HepG2 (cell line): ENCODE results near the gene ZFP36. TPM values are rescaled to one million over a fixed set of nuclear protein-coding genes. Genes with fewer than 3 reads are reported as not detected.

Source experiments
- ATAC-seq: fragments of 200-7000 bp; cut with Tn5 transposase; 3 replicates; pipeline ENCODE4 v1.9.1; 2020; ENCODE audit warnings: mild to moderate bottlenecking, moderate library complexity
- BruUV-seq: library from RNA; stranded (reverse); fragments of 400-500 nt; replicated peaks from 2 replicates; lab custom pipeline; 2021; lab: Mats Ljungman, UMichigan
- CTCF ChIA-PET: fragments of 300-600 bp; formaldehyde crosslinking; extraction: SDS; loops from one replicate; lab custom pipeline; 2021; ENCODE audit warnings: low total read pairs, inconsistent platforms, low intra/inter-chr PET ratio; lab: Yijun Ruan, JAX
- POLR2A ChIA-PET: fragments of 350-600 bp; sonication (Branson Sonifier 250); formaldehyde crosslinking; loops from one replicate; lab custom pipeline; 2020; ENCODE audit warnings: antibody characterized with exemption, inconsistent platforms; lab: Yijun Ruan, JAX
- DNase-seq: peaks from one replicate; pipeline ENCODE4 v3.0.0-alpha.2; 2015; ENCODE audit warnings: low spot score
- FAIRE-seq: peaks from 3 replicates; lab custom pipeline; 2011; peaks lifted over from hg19 to GRCh38; lab: Jason Lieb, UNC
- H2AFZ ChIP-seq: one replicate; pipeline ENCODE4 v1.6.1; 2011; ENCODE audit warnings: low read length, inconsistent platforms
- H3K27ac ChIP-seq: fragments of 300-600 bp; 3 replicates; pipeline ENCODE4 v1.8.0; 2011; ENCODE audit warnings: mixed run types, mild to moderate bottlenecking, mixed read lengths, low read length, inconsistent platforms; ENCODE audit not compliant: insufficient read depth; ENCODE audit errors: extremely low read length
- H3K27me3 ChIP-seq, 2 experiments: fragments of 200-600 bp in 1 of 2; 2 replicates in 1 of 2; 3 replicates in 1 of 2; pipeline versions ENCODE4 v1.6.0 to v1.8.0; 2011; ENCODE audit warnings: low read length in 2 of 2, mild to moderate bottlenecking in 2 of 2, moderate library complexity in 2 of 2, inconsistent platforms in 1 of 2; ENCODE audit not compliant: insufficient read depth in 2 of 2, control insufficient read depth in 1 of 2
- H3K36me3 ChIP-seq, 2 experiments: fragments of 200-600 bp in 1 of 2; replicated peaks in 1 of 2; 2 replicates in 1 of 2; 3 replicates in 1 of 2; pipeline versions ENCODE4 v1.5.1 to v1.8.0; 2011; ENCODE audit warnings: low read length in 2 of 2, inconsistent platforms in 1 of 2; ENCODE audit not compliant: insufficient read depth in 2 of 2, control insufficient read depth in 1 of 2
- H3K4me1 ChIP-seq: 2 replicates; pipeline ENCODE4 v1.5.1; 2012; ENCODE audit warnings: low read length, inconsistent platforms; ENCODE audit not compliant: insufficient read depth
- H3K4me2 ChIP-seq: 2 replicates; pipeline ENCODE4 v1.6.0; 2011; ENCODE audit warnings: low read depth, low read length, inconsistent platforms
- H3K4me3 ChIP-seq, 3 experiments: fragments of 200-600 bp in 1 of 3; sonication (generic), shearing (Covaris generic) in 1 of 3; replicated peaks in 1 of 3; 2 replicates each; pipeline ENCODE4 v1.5.1; 2011 to 2016; ENCODE audit warnings: low read length in 3 of 3, inconsistent platforms in 2 of 3, low read depth in 2 of 3, mild to moderate bottlenecking in 2 of 3, control low read depth in 1 of 3, mixed read lengths in 1 of 3; ENCODE audit not compliant: insufficient read depth in 1 of 3
- H3K79me2 ChIP-seq: one replicate; pipeline ENCODE4 v1.6.1; 2011; ENCODE audit warnings: low read length, inconsistent platforms; ENCODE audit not compliant: insufficient read depth
- H3K9ac ChIP-seq: 2 replicates; pipeline ENCODE4 v1.6.0; 2011; ENCODE audit warnings: mild to moderate bottlenecking, low read depth, low read length, inconsistent platforms; ENCODE audit not compliant: insufficient read depth
- H3K9me3 ChIP-seq: 2 replicates; pipeline ENCODE4 v1.5.1; 2012; ENCODE audit warnings: mild to moderate bottlenecking, low read length
- H4K20me1 ChIP-seq: 2 replicates; pipeline ENCODE4 v1.6.0; 2011; ENCODE audit warnings: inconsistent platforms, mild to moderate bottlenecking, low read length, moderate library complexity; ENCODE audit not compliant: insufficient read depth
- ZBTB40 ChIP-seq, 2 experiments: fragments of 450-650 bp in 1 of 2; sonication (generic) in 1 of 2; formaldehyde crosslinking in 1 of 2; IDR thresholded peaks; 2 replicates each; pipeline versions ENCODE4 v1.6.1 to v1.8.0; 2016 to 2022; ENCODE audit warnings: antibody characterized with exemption in 1 of 2, mild to moderate bottlenecking in 1 of 2, missing genetic modification reagents in 1 of 2
- ZC3H4 ChIP-seq: sonication (generic); formaldehyde crosslinking; IDR thresholded peaks from 2 replicates; pipeline ENCODE4 v1.4.0; 2020; ENCODE audit warnings: missing genetic modification reagents, borderline replicate concordance
- ZMYM3 ChIP-seq: sonication (generic); formaldehyde crosslinking; IDR thresholded peaks from 2 replicates; pipeline ENCODE4 v1.5.1; 2020; ENCODE audit warnings: mild to moderate bottlenecking, missing genetic modification reagents
- ZNF263 ChIP-seq: sonication (generic); formaldehyde crosslinking; IDR thresholded peaks from 2 replicates; pipeline ENCODE4 v1.4.0; 2020; ENCODE audit warnings: missing genetic modification reagents
- ZNF552 ChIP-seq: sonication (generic); formaldehyde crosslinking; IDR thresholded peaks from 2 replicates; pipeline ENCODE4 v1.9.0; 2022; ENCODE audit warnings: missing genetic modification reagents, mild to moderate bottlenecking, borderline replicate concordance
- ZNF558 ChIP-seq: sonication (generic); formaldehyde crosslinking; IDR thresholded peaks from 2 replicates; pipeline ENCODE4 v1.9.0; 2022; ENCODE audit warnings: mild to moderate bottlenecking, missing genetic modification reagents, borderline replicate concordance
- ZNF652 ChIP-seq: IDR thresholded peaks from 2 replicates; pipeline ENCODE4 v1.6.1; 2016; ENCODE audit warnings: low read depth, borderline replicate concordance
- ZNF770 ChIP-seq: sonication (generic); formaldehyde crosslinking; IDR thresholded peaks from 2 replicates; pipeline ENCODE4 v1.5.0; 2020; ENCODE audit warnings: mild to moderate bottlenecking, missing genetic modification reagents
- ZNF777 ChIP-seq: sonication (generic); formaldehyde crosslinking; IDR thresholded peaks from 2 replicates; pipeline ENCODE4 v1.4.0; 2020; ENCODE audit warnings: missing genetic modification reagents
- WGBS: methylation state at CpG from one replicate; pipeline ENCODE4 v1.1.6; 2017; ENCODE audit warnings: low lambda C conversion rate; 5-methylcytosine and 5-hydroxymethylcytosine counted together
- in situ Hi-C: cut with HindIII; loops from 2 replicates; pipeline ENCODE4 v1.10.0; 2017; ENCODE audit warnings: low pct_unique_long_range_greater_than_20kb; ENCODE audit not compliant: extremely low pct_ligation_motif_present
- intact Hi-C: fragments of 100-400 bp; cut with micrococcal nuclease; formaldehyde crosslinking; loops from one replicate; pipeline ENCODE4 v1.10.0; 2022; ENCODE audit not compliant: unreplicated experiment
- polyA plus RNA-seq, 8 experiments: library from polyadenylated mRNA; depleted of rRNA in 3 of 8; stranded (reverse) in 7 of 8; unstranded in 1 of 8; fragments of >200 nt; fragmentation: Illumina TruSeq in 4 of 8; extraction: Trizol in 4 of 8; gene quantifications; 2 replicates each; pipeline versions ENCODE4 v1.2.1 to v1.2.3, GENCODE V29; 2011 to 2016; ENCODE audit warnings: low read depth in 4 of 8, missing spikeins in 1 of 8, mixed read lengths in 1 of 8; ENCODE audit not compliant: insufficient read depth in 1 of 8
- total RNA-seq, 5 experiments: library from RNA; depleted of rRNA; stranded (reverse); fragments of >200 nt; fragmentation: Illumina TruSeq; extraction: Trizol; gene quantifications; 2 replicates each; pipeline ENCODE4 v1.2.3, GENCODE V29; 2016; ENCODE audit warnings: low read depth in 1 of 5
- TF ChIP-seq, protein P1 (sequence below): sonication (generic); formaldehyde crosslinking; conservative IDR thresholded peaks from 2 replicates; pipeline ENCODE4 v1.4.0; 2020; ENCODE audit warnings: missing genetic modification reagents

The ZFP36 gene
- total and polyA plus RNA-seq, 2 of the 13 experiments (the other 11 are each of a cell fraction or from before 2014, with no cell fraction given) = 1.4 to 1.7 TPM

- no peaks in the 10 kb centered on the region for H3K9me3 ChIP-seq
- peaks cover 3 to 12% of the 10 kb centered on the region in 2 experiments; a peak in 3 of 5 replicates for H3K36me3 ChIP-seq
- H2AFZ ChIP-seq = no peak overlapping the region
- DNase-seq (no peak), FAIRE-seq (no peak), ATAC-seq (no peak)
- 0 out of 2 replicates have a peak, but pooled peaks cover 3% of the 10 kb centered on the region for H4K20me1 ChIP-seq
- in situ Hi-C loops (no loop called here), intact Hi-C loops (no loop called here)
- peak overlapping the region; percentile 85 for H3K4me2 ChIP-seq
- WGBS = under 1% methylated on average over 17 of the region's 17 CpGs
- CTCF ChIA-PET = no interaction called here
- H3K27ac ChIP-seq = peak overlapping the region; percentile 91
- POLR2A ChIA-PET = interaction anchor here (0.6 to 2.8 kb wide), 11 partner anchors 9 to 88 kb away, joined by 3 to 78 read pairs (median 5); partner anchors contain the start of genes EID2B and RPS16
- H3K79me2 ChIP-seq = peaks cover 51% of the 10 kb centered on the region
- TSS peak; percentile 97 for BruUV-seq
- peak overlapping the region; percentile 81 to 98 (median 94) for H3K4me3 ChIP-seq
- H3K4me1 ChIP-seq = peaks cover 47% of the 10 kb centered on the region
- H3K27me3 ChIP-seq = peaks cover 0 to 3% of the 10 kb centered on the region in 2 experiments; a peak in 2 of 5 replicates
- H3K9ac ChIP-seq = peak overlapping the region; percentile 93
- no peak for TF ChIP-seq ZBTB40 (IDR thresholded peaks at IDR 0.05)
- 0 out of 2 replicates have a peak, but pooled peaks have one; percentile 2 for TF ChIP-seq ZBTB40 (CRISPR knock-in tag; IDR thresholded peaks at IDR 0.05)
- TF ChIP-seq ZNF558 (CRISPR knock-in tag) = no peak
- TF ChIP-seq ZNF552 (CRISPR knock-in tag) = no peak
- peak; percentile 36; the same call in 1 of the 2 replicates for TF ChIP-seq ZC3H4 (CRISPR knock-in tag)
- 0 out of 2 replicates have a peak, but pooled peaks have one; percentile 26 for TF ChIP-seq ZMYM3 (CRISPR knock-in tag)
- TF ChIP-seq ZNF777 (CRISPR knock-in tag) = 0 out of 2 replicates have a peak, but pooled peaks have one; percentile 22
- TF ChIP-seq, protein P1, sequence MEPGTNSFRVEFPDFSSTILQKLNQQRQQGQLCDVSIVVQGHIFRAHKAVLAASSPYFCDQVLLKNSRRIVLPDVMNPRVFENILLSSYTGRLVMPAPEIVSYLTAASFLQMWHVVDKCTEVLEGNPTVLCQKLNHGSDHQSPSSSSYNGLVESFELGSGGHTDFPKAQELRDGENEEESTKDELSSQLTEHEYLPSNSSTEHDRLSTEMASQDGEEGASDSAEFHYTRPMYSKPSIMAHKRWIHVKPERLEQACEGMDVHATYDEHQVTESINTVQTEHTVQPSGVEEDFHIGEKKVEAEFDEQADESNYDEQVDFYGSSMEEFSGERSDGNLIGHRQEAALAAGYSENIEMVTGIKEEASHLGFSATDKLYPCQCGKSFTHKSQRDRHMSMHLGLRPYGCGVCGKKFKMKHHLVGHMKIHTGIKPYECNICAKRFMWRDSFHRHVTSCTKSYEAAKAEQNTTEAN (CRISPR knock-in tag) = no peak
- peak; percentile 89 for TF ChIP-seq ZNF770 (CRISPR knock-in tag)
- no peak for TF ChIP-seq ZNF652 (CRISPR knock-in tag)
- no peak for TF ChIP-seq ZNF263 (CRISPR knock-in tag)
Measured at GRCh38 chr19:39444598-39445195, 38.0 kb downstream of the ZFP36 start.
